SK-N-SH treated with all-trans-retinoic acid at 6 μM for 48 hours (cell line): Measurements from ENCODE around the gene GDF11.

Experiments used
- ESRRG ChIP-seq: fragments of 250-450 bp; sonication (Bioruptor Pico); IDR thresholded peaks from 2 replicates; pipeline ENCODE4 v1.6.1; 2021; ENCODE audit warnings: mild to moderate bottlenecking
- ISL1 ChIP-seq: fragments of 250-450 bp; sonication (Bioruptor Pico); IDR thresholded peaks from 2 replicates; pipeline ENCODE4 v2.1.2; 2022; ENCODE audit warnings: mild to moderate bottlenecking, moderate library complexity
- OSR1 ChIP-seq: fragments of 250-450 bp; sonication (Bioruptor Pico); IDR thresholded peaks from 2 replicates; pipeline ENCODE4 v1.8.0; 2022; ENCODE audit warnings: moderate library complexity, mild to moderate bottlenecking, inconsistent platforms
- POU6F1 ChIP-seq: fragments of 250-450 bp; sonication (Bioruptor Pico); IDR thresholded peaks from 2 replicates; pipeline ENCODE4 v1.8.0; 2021; ENCODE audit warnings: low read depth, mild to moderate bottlenecking, moderate library complexity, borderline replicate concordance

- TF ChIP-seq ISL1 (CRISPR knock-in tag) (no peak), ESRRG (CRISPR knock-in tag) (no peak), OSR1 (CRISPR knock-in tag) (no peak), POU6F1 (CRISPR knock-in tag) (no peak)
Measured at GRCh38 chr12:55695349-55695748, 47.6 kb upstream of the GDF11 start.
